Forelimb muscle (tissue), 1 donor: ENCODE data around the gene NUAK2. TPM values are rescaled to one million over a fixed set of nuclear protein-coding genes. Genes with fewer than 3 reads are reported as not detected.

Experiments used
- DNase-seq: peaks from one replicate; pipeline ENCODE4 v3.0.0-alpha.2; 2013; ENCODE audit warnings: low read depth
- polyA plus RNA-seq: library from polyadenylated mRNA; unstranded; fragments of 120-200 nt; gene quantifications from one replicate; pipeline ENCODE4 v1.2.1, GENCODE V29; 2013; ENCODE audit not compliant: insufficient read length

Gene NUAK2
- polyA plus RNA-seq, 1 donor = 0.49 TPM

GRCh38 chr1:205319081-205320018, 2.2 kb downstream of the NUAK2 start:
- DNase-seq = peak; percentile 13

DNA sequence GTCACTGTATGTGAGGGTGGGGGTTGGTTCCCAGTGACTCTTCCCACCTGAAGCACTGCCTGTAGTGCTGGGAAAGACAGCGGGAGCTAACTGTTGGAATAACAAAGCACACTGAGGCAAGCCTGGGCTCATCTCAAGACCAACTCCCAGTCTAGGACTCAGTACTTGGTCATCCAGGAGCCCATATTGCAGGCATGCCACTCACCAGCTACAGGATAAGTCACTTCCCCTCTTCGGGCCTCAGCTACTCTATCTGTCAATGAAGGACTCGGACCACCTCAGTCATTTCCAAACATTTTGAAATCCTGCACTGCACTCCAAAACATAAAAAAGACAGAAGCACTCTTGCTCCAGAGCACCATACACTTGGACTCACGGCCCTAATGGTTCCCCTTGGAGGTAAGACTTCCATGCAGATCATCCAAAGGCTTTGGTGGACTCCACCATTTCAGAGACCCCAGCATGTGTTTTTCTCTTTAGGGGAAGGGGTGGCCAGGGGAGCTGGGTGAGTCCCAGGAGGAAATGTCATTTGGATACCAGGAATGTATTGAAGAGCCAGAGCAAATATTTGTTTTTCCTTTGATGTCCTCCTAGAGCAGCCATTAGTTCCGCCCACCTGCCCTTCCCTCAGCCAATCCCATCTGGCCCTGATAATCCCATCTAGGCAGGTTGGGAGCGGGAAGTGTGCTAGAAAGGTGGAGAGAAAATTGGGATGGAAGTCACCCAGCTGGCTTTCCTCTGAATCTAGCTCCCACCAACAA, 3.1 kb downstream of the NUAK2 start:
- no peak for DNase-seq

DNA sequence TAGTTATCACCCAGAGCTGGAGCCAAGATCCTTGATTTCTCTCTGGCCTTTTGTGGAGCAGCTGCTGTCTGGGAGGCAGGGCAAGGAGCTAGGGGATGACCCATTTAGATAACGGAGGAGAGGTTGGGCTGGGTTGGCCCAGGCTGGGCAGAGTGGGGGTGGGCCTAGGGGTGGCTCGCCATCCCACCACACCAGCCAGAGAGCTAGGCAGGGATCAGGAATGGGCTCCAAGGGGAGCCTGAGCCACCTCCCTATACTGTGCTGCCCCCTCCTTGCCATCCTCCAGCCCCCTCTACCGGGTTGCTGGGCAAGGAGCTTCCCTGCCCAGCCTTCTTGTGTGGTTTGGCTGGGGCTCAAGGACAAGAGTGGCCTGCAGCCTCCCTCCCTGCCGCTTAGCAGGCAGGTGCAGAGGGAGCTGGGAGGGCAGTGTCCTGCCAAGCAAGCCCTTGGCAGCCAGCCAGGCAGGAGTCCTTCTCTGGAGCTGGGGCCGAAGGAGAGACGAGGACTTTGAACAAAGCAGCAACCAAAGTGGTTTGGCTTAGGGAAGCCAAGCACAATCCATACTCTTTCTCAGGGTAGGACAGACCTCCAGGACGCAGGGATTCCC, 4.1 kb downstream of the NUAK2 start:
- no peak for DNase-seq

DNA sequence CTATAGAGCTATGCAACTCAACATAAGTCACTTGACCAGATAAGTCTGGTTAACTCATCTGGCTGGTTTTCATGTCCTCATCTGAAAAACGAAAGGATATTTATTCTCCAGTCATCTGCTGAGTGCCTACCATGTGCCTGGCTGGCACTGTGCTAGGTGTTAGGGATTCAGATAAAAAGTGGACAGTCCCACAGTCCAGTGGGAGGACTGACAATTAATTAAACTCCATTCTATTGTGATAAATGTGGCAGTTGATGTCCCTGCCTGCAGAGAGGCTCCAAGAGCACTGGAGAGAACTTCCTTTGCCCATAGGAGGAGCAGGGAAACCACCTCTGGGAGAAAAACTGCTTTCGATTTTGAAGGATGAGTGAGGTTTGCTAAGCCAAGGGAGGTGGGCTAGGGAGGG, 5.4 kb downstream of the NUAK2 start:
- DNase-seq = no peak

- DNase-seq = no peak
Observed at GRCh38 chr1:205315008-205315618, 6.4 kb downstream of the NUAK2 start.

GRCh38 chr1:205313563-205314308, 7.8 kb downstream of the NUAK2 start:
- DNase-seq = no peak

- DNase-seq = no peak
Observed at GRCh38 chr1:205312866-205313562, 8.5 kb downstream of the NUAK2 start.

DNA sequence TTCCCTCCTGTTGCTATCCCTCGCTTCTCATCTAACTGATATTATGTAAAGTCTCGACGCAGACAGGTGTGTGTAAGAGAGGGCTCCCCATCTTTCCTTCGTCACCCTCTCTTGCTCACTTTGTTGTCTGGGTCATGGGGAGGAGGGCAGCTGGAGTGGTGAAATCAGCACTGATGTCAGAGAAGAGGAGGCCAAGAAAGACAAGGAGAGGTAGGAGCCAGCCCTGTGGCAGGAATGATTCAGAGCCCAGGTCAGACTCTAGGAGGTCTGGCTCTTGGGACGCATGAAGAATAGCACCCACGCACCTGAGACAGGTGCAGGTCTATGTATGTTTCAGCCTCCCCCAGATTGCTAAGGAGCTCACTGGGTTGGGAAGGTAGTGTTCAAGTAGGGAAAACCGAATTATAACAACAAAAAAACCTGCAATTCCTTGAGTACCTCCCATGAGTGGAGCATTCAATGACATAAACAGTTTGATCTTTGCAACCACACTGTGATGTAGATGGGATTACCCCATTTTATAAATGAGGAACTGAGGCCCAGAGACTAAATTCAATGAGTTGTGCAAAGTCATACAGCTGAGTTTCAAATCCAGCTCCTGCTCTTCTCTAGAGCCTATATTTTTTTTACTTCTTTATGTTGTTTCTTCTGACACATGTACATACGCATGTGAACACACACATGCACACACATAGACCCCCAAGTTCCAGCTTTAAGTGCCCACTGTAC, 10.4 kb downstream of the NUAK2 start:
- DNase-seq = no peak

GRCh38 chr1:205309741-205310140, 11.8 kb downstream of the NUAK2 start:
- no peak for DNase-seq

GRCh38 chr1:205306929-205307566, 14.5 kb downstream of the NUAK2 start:
- DNase-seq = no peak

GRCh38 chr1:205304695-205305070, 16.9 kb downstream of the NUAK2 start:
- DNase-seq = no peak

DNA sequence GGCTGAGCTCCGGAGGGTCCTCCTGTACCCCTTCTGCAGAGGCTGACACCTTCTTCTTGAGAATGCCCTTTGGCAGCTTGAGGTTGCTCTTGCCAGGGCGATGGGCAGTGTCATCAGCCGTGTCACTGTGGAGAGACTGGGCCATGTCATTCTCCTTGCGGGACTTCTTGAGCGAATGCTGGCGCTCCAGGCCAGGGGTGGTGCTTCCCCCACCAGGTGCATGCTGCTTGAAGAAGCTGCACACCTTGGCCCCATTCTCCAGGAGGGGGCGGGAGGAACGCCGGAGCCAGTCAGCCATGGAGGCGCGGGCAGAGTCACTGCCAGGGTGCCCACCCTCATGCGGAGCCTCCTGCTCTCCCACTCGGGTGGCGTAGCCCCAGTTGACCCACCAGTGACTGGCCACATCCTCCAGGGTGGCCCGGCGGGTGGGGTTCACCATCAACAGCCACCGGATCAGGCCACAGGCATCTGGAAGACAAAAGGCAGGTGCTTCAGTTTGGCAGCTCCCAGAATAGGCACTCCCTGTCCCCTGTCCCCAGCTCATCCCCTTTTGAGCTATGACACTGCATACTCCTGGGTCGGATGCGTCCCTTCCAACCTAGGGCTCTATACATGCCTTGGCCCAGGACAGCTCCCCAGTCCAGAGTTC, 17.4 kb downstream of the NUAK2 start:
- no peak for DNase-seq

- DNase-seq = no peak
Observed at GRCh38 chr1:205303247-205303888, 18.2 kb downstream of the NUAK2 start.

- no peak for DNase-seq
Observed at GRCh38 chr1:205301842-205302588, 19.5 kb downstream of the NUAK2 start.

- DNase-seq = no peak
Observed at GRCh38 chr1:205301205-205301821, 20.2 kb downstream of the NUAK2 start.

- DNase-seq = no peak
Observed at GRCh38 chr1:205300149-205300548, 21.4 kb downstream of the NUAK2 start.
